HG03064 (cell line): Measurements from ENCODE around the gene LUC7L3.
"Not testable (repeated sequence)": the region's sequence is repeated elsewhere in the genome, so short reads cannot be mapped to it uniquely, and the experiment has no call there.

Experiments
- ATAC-seq: cut with Tn5 transposase; IDR thresholded peaks from one replicate; pipeline ENCODE4 v1.9.1; 2021; ENCODE audit warnings: low read depth; ENCODE audit not compliant: unreplicated experiment

The LUC7L3 gene

DNA sequence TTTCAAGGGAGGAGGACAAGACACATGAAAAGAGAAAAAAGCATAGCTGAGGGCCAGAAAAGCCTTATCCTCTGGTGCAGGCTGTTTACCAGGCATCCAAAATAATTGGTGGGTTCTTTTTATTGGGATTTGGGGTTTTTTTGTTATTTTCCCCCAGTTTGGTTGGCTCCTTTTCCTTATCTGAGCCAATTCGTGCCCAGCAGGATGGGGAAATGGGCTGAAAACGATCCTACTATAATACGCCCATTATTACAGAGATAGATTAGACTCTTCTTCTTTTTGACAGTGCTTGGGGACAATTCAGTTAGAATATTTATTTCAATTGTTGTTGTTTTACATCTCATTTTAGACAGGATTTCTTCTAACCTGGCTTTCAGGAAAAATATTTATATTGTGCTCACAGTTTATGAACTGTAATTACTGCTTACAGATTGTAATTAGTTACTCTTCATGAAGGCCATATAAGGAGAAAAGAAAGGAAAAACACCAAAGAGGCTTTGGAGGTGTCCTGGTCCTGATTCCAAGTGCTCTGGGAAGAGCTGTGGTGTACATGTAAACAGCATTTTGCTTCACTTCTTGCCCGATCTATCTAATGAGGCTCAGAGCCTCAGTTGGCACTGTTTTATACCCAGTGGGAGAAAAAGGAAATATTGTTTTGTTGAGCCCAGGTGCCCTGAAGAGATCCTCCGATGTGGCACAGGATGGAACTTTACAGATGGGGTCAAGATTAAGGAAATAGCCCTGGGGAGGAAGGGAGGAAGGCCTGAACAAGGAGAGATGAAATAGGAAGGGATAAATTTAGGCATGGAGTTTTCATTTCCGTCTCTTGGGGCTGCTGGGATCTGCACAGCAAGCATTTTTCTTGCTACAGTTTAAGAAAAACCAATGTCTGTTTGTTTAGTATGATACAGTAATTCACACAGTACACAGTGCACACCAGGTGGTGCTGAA, 11.1 kb upstream of the LUC7L3 start:
- ATAC-seq: no peak

GRCh38 chr17:50709053-50709452, 10.3 kb upstream of the LUC7L3 start:
- ATAC-seq: not testable (repeated sequence)

DNA sequence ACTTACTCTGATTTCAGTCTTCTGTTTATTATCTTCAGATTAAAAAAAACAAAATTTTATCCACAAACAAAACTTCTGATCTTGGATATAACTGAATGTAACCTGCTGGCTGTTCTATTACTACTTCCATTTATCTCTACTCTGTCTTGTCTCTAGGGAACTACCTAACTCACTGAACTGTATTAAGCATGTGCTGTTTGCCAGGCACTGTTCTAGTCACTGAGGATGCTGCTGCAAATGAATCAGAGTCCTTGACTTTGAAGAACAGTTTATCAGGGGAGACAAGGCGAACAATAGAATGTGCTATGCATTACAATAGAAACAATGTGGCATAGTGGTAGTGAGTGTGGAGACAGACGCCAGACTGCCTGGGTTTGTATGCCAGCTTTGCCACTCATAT, 9.4 kb upstream of the LUC7L3 start:
- ATAC-seq: no peak

DNA sequence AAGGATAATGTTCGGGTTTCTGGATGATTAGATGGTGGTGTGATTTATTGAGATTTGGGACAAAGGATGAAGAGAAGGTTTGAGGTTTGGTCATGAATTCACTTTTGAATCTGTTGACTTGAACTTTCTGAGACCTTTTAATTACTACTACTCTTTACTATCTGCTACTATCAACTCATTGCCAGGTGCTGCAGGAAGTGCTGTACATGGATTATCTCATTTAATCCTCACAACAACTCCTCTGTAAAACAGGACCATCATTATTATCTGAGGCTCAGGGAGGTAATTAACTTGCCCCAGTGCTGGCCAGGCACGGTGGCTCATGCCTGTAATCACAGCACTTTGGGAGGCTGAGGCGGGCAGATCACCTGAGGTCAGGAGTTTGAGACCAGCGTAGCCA, 8.8 kb upstream of the LUC7L3 start:
- no peak for ATAC-seq

DNA sequence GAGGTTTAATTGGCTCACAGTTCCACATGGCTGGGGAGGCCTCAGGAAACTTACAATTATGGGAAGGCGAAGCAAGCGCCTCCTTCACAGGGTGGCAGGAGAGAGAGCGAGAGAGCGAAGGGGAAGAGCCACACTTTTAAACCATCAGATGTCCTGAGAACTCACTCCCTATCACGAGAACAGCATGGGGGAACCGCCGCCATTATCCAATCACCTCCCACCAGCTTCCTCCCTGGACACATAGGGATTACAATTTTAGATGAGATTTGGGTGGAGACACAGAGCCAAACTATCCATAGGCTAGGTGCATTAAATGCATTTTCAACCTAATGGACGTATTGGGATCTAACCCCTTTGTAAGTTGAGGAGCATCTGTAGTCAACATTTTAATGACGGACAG, 6.8 kb upstream of the LUC7L3 start:
- ATAC-seq: no peak

DNA sequence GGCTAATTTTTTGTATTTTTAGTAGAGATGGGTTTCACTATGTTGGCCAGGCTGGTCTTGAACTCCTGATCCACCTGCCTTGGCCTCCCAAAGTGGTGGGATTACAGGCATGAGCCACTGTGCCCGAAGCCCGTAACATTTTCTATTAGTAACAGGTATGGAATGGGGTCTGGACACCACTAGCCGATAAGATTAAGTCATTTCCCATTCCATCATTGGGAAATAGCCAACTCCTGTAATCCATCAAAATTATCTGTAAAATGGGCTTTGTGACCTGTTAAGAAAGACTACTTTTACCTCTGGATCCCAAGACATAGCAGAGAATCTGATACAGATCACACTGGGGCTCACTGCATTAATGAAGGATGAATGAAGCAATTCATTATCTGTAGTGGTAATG, 3.9 kb upstream of the LUC7L3 start:
- no peak for ATAC-seq

DNA sequence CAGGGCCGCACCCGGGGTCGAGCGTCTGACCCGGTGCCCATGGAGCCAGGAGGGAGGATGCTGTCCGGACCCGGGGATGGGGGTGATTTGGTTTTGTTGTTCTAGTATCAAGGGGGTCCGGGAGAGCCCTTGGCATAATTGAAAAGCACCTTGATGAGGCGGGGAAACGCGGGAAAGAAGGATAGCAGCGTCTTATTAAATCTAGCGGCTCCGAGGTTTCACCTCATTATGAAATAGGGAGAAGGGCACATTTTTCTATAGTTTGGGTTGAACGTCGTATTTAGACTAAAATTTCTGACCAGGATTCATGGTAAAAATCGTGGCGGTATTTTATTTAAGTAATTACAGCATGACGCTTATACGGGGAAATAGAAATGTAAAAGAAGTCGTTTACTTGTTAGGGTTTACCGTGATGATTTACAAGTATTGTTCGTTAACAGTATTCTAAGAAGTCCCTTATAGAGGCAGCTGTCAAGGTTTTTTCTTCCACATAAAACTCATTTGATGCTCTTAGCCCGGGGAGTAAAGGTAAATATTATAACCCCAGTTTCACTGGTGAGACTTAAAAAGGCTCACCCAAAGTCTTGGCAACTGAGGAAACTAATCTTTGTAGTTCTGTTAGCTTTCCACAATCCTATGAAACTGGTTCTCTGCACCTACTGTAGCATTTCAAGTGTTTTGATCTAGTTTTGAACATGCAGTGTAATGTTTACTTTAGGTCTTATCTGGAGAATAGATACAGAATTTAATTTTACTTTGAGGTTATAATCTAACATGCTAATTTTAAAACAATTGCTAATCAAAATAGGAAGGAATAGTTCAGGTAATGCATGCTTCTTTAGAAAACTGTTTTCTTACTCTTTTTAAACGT, 756 bp downstream of the LUC7L3 start:
- ATAC-seq: no peak

- ATAC-seq: no peak
Measured at GRCh38 chr17:50721194-50722010, 2.0 kb downstream of the LUC7L3 start.

GRCh38 chr17:50722746-50723145, 3.3 kb downstream of the LUC7L3 start:
- no peak for ATAC-seq

GRCh38 chr17:50724622-50725021, 5.2 kb downstream of the LUC7L3 start:
- ATAC-seq: not testable (repeated sequence)

DNA sequence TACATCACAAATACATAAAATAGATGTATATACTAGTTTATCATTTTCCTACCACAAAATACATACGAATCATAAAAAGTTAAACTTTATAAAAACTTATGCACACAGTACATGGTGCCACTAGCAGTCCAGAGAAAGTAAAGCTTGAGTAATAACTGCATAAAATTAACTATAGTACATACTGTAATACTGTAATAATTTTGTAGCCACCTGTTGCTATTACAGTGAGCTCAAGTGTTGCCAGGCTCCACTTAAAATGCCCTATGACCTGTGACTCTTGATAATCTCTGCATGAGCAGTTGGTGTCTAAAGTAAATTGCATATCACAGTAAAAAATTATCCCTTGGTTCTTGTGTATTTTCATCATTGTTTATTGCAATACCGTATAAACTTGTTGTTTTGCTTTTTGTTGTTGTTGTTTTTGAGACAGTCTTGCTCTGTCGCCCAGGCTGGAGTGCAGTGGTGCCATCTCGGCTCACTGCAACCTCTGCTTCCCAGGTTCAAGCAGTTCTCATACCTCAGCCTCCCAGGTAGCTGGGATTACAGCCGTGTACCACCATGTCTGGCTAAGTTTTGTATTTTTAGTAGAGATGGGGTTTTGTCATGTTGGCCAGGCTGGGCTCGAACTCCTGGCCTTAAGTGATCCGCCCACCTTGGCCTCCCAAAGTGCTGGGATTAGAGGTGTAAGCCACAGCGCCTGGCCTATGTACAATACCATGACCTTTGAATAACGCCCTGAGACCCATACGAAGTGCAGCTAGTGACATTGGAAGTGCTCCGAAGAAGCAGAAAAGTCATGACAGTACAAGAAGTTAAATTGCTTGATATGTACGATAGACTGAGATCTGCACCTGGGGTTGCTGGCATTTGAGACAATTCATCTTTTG, 6.6 kb downstream of the LUC7L3 start:
- ATAC-seq: no peak

DNA sequence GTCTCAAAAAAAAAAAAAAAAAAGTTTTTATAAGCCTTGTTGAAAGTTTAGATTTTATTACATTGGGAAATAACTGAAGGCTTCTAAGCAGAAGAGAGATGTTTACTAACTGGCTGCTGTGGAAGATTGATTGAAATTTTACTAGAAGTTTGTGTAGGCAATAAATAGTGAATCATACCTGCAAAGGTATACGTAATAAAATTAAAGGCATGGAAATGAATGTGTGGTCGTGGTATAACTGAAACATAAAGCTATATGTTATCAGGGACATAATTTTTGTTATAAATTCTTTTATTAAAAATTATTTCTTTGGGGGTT, 8.7 kb downstream of the LUC7L3 start:
- ATAC-seq: no peak

DNA sequence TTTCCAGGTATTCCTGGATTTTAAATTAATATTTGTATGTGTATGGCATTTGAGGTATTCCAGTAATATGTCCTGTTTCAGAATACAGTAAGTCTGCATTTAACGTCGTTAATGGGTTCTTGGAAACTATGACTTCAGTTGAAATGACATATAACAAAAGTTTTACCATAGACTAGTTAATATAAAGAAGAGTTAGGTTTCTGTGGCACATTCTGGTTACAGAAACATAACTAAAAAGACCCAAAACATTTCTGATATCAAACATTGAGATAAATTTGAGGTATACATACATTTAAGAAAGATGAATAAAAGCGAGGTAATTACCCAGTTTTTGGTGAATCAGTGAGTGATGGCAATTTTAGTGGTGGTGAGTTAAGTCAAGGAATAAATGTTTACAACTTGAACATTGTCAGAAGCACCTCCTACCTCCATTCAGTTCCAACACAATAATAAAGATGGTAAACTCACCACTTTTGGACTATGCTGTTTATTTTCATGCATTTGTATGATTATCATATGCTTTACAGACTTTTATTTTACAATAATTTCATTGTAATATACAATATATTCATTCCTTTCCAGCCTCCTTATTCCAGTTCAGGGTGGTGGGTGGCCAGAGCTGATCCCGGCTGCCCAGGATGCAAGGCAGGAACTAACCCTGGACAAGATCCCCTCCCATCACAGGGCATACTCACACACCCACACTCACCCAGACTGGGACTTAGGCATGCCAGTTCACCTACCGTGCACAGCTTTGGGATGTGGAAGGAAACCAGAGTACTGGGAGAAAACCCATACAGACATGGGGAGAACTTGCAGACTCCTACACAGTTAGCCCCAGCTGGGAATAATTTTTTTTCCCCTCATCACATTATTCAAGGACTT, 9.7 kb downstream of the LUC7L3 start:
- no peak for ATAC-seq

DNA sequence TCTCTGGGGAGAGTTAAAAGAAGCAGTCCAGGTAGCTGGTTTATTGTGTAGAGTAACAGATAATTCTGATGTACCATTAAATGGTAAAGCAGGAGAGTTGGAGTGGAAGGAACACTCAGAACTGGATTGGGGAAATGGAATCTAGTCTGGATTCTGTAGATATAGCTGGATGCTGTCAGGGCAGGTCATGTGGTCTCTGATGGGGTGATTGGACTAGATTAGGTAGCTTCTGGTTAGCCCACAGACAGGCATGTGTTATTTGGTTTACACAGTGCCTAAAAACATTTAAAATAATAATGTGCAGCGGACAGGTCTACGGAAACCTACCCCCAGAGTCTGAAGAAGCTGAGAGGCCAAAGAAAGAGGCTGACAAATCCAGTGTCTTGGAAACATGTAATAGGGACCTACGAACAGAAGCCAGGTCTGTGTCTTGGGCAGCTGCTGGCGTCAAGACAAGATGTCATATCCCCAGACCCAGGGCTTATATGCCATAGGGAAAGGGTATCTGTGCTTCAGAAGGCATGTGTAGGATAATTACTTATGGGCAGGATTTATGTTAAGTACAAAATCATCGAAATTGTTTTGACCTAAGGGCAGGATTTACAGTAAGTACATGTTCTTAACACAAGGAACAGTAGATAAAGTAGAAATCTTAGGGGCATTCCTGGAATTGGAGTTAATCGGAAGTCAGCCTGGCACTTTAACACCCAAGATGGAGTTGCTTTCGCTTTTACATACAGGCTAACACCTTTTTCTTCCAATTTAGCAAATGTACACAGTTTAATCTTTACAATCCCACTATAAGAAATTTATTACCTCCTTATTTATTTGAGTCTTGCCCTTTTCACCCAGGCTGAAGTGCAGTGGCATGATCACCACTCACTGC, 12.4 kb downstream of the LUC7L3 start:
- no peak for ATAC-seq

- no peak for ATAC-seq
Measured at GRCh38 chr17:50735287-50735686, 15.9 kb downstream of the LUC7L3 start.

GRCh38 chr17:50737118-50737698, 17.8 kb downstream of the LUC7L3 start:
- ATAC-seq: no peak

DNA sequence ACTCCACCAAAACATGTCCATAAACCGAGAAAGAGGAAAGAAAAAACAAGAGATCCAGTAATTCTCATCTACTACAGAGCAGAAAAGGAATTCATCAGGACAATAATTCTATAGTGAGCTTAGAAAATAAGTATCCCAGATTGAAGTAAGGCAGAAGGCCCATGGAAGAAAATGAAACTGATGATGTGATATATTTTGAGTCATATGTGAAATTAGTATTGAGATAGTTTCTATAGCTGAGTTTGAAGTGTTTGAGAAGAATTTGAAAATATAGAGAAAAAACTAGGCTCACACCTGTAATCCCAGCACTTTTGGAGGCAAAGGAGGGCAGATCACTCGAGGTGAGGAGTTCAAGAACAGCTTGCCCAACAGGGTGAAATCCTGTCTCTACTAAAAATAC, 19.7 kb downstream of the LUC7L3 start:
- no peak for ATAC-seq

DNA sequence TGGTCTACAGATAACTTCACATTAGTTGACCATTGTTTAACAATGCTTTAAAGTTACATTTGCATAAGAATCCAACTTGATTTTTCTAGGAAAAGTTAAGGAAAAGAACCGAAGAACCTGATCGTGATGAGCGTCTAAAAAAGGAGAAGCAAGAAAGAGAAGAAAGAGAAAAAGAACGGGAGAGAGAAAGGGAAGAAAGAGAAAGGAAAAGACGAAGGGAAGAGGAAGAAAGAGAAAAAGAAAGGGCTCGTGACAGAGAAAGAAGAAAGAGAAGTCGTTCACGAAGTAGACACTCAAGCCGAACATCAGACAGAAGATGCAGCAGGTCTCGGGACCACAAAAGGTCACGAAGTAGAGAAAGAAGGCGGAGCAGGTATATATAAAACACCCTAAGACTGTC, 26.2 kb downstream of the LUC7L3 start:
- ATAC-seq: no peak
